Measurements from ENCODE around the gene RIMS3. TPM values are rescaled to one million over a fixed set of nuclear protein-coding genes. Genes with fewer than 3 reads are reported as not detected.

RIMS3 gene
- total RNA-seq, 2 donors from 2014 or later, result 1.4 to 5.5 TPM

- no peaks in the 10 kb centered on the region for H3K36me3 ChIP-seq
- no peak overlapping the region for H3K4me3 ChIP-seq
- peaks cover 0 to 30% of the 10 kb centered on the region in 2 donors for H3K4me1 ChIP-seq
- H3K27me3 ChIP-seq, result no peaks in the 10 kb centered on the region
- peak overlapping the region; percentile 31 to 48 for H3K27ac ChIP-seq
- H3K9me3 ChIP-seq, result no peaks in the 10 kb centered on the region
- TF ChIP-seq, protein P1, sequence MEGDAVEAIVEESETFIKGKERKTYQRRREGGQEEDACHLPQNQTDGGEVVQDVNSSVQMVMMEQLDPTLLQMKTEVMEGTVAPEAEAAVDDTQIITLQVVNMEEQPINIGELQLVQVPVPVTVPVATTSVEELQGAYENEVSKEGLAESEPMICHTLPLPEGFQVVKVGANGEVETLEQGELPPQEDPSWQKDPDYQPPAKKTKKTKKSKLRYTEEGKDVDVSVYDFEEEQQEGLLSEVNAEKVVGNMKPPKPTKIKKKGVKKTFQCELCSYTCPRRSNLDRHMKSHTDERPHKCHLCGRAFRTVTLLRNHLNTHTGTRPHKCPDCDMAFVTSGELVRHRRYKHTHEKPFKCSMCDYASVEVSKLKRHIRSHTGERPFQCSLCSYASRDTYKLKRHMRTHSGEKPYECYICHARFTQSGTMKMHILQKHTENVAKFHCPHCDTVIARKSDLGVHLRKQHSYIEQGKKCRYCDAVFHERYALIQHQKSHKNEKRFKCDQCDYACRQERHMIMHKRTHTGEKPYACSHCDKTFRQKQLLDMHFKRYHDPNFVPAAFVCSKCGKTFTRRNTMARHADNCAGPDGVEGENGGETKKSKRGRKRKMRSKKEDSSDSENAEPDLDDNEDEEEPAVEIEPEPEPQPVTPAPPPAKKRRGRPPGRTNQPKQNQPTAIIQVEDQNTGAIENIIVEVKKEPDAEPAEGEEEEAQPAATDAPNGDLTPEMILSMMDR (IDR thresholded peaks at IDR 0.05), result no peak
- no peak for DNase-seq (ENCODE audit: low spot score)
These were observed 6.5 kb downstream of the RIMS3 start for GRCh38 chr1:40658751-40659648.

GRCh38 chr1:40657046-40657445, 8.4 kb downstream of the RIMS3 start:
- Histone ChIP-seq H3K9me3 (no peaks in the 10 kb centered on the region), H3K4me3 (no peak overlapping the region), H3K4me1 (peaks cover 0 to 17% of the 10 kb centered on the region in 2 donors), H3K27me3 (no peaks in the 10 kb centered on the region), H3K27ac (no peak overlapping the region), H3K36me3 (no peaks in the 10 kb centered on the region)
- TF ChIP-seq, protein P1 (IDR thresholded peaks at IDR 0.05), result no peak
- no peak for DNase-seq (ENCODE audit: low spot score)

DNA sequence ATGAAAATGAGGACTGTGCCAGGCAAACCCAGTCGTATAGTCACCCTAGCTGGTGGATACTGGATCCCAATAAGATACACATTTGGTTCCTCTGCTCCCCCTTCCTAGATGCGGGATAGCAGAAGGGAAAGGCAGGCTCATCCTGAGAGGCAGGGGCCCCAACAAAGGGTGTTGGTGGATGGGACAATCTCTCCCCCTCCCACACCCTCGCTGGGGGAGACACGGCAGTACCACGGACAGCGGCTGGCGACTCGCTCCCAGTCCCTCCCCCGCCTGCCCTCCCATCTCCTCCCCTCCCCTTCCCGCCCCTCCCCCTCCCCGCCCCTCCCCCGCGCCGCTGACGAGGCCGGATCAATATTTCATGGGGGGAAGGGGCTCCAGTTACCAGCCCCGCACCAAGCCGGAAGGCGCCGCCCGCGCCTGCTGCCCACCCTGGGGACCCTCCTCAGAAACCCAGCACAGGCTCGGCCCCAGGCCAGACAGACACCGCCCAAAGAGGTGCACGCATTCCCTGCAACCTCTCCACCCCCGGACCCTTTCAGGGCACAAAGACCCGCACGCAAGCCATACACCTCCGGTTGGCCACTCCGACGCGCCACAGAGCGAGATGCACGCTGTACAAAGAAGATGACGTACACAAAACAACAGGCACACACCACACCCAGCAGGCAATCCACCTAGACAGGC, 11.5 kb downstream of the RIMS3 start:
- H3K36me3 ChIP-seq, result no peaks in the 10 kb centered on the region
- DNase-seq (ENCODE audit: low spot score), result no peak
- TF ChIP-seq, protein P1 (IDR thresholded peaks at IDR 0.05), result no peak

GRCh38 chr1:40652979-40653378, 12.5 kb downstream of the RIMS3 start:
- Histone ChIP-seq H3K36me3 (no peaks in the 10 kb centered on the region), H3K27me3 (no peaks in the 10 kb centered on the region), H3K4me3 (no peak overlapping the region), H3K9me3 (no peaks in the 10 kb centered on the region), H3K4me1 (peaks cover 0 to 13% of the 10 kb centered on the region in 2 donors), H3K27ac (no peak overlapping the region)
- DNase-seq (ENCODE audit: low spot score), result no peak
- TF ChIP-seq, protein P1 (IDR thresholded peaks at IDR 0.05), result no peak

More for the DNA sequence above, 11.5 kb downstream of the RIMS3 start:
- Histone ChIP-seq H3K9me3 (no peaks in the 10 kb centered on the region), H3K27me3 (no peaks in the 10 kb centered on the region), H3K27ac (no peak overlapping the region), H3K4me1 (peaks cover 0 to 17% of the 10 kb centered on the region in 2 donors), H3K4me3 (no peak overlapping the region)

GRCh38 chr1:40652468-40652867, 13.0 kb downstream of the RIMS3 start:
- TF ChIP-seq, protein P1 (IDR thresholded peaks at IDR 0.05), result no peak
- no peaks in the 10 kb centered on the region for H3K27me3 ChIP-seq
- no peak for DNase-seq (ENCODE audit: low spot score)
- H3K9me3 ChIP-seq, result no peaks in the 10 kb centered on the region
- H3K4me1 ChIP-seq, result peaks cover 0 to 13% of the 10 kb centered on the region in 2 donors
- no peak overlapping the region for H3K27ac ChIP-seq
- H3K4me3 ChIP-seq, result no peak overlapping the region
- H3K36me3 ChIP-seq, result no peaks in the 10 kb centered on the region

Measured in right atrium auricular region (tissue), 2 donors.